NCI-H1092 treated with DMSO at 0.1 percent for 48 hours (cell line): ENCODE data around the gene CSE1L.
"Not testable (repeated sequence)": the region's sequence is repeated elsewhere in the genome, so short reads cannot be mapped to it uniquely, and the experiment has no call there.

Experiments used
- DNase-seq: peaks from one replicate; lab custom pipeline; 2025; lab: John Stamatoyannopoulos, UW

CSE1L gene, protein sequence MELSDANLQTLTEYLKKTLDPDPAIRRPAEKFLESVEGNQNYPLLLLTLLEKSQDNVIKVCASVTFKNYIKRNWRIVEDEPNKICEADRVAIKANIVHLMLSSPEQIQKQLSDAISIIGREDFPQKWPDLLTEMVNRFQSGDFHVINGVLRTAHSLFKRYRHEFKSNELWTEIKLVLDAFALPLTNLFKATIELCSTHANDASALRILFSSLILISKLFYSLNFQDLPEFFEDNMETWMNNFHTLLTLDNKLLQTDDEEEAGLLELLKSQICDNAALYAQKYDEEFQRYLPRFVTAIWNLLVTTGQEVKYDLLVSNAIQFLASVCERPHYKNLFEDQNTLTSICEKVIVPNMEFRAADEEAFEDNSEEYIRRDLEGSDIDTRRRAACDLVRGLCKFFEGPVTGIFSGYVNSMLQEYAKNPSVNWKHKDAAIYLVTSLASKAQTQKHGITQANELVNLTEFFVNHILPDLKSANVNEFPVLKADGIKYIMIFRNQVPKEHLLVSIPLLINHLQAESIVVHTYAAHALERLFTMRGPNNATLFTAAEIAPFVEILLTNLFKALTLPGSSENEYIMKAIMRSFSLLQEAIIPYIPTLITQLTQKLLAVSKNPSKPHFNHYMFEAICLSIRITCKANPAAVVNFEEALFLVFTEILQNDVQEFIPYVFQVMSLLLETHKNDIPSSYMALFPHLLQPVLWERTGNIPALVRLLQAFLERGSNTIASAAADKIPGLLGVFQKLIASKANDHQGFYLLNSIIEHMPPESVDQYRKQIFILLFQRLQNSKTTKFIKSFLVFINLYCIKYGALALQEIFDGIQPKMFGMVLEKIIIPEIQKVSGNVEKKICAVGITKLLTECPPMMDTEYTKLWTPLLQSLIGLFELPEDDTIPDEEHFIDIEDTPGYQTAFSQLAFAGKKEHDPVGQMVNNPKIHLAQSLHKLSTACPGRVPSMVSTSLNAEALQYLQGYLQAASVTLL

GRCh38 chr20:49046087-49046900 is at the start of gene CSE1L:
CSE1L (plus strand) TSS chr20:49046312; CDS start chr20:49058464, 12,152 bp downstream.
- peak; percentile 95 for DNase-seq

GRCh38 chr20:48999890-49000870 is 45.9 kb upstream of the CSE1L start:
- no peak for DNase-seq

GRCh38 chr20:49001741-49002140 is 44.4 kb upstream of the CSE1L start:
- no peak for DNase-seq

- DNase-seq = no peak
Observed at GRCh38 chr20:49006446-49006980, 39.6 kb upstream of the CSE1L start.

DNA sequence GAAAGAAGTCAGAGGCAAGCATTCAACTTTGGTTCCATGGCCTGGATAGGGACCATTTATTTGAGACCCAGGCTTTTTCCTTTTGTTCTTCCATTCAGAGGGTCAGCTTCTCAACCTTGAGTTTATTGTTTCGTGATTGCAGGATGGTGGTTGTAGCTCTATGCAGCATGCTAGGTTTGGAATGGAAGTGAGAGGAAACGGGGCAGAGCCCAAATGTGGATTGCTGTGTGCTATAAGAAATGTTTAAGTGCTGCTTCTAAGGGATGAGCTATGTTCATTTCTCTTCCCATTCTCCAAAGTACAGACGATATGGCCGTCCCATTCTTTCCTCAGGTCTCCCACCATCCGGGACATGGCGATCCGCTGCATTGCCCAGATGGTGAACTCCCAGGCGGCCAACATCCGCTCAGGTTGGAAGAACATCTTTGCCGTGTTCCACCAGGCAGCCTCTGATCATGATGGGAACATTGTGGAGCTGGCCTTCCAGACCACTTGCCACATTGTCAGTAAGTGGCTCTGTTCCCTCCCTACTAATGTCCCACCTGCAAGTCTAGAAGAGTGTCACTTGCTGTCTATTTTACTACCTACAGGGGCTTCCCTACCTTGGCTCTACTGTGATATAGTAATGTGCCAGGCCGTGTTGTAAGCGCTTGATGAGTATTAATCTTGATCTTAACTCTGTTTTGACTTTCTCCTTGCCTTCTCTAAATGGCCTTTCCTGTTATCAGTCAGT is 36.0 kb upstream of the CSE1L start:
- DNase-seq = no peak

DNA sequence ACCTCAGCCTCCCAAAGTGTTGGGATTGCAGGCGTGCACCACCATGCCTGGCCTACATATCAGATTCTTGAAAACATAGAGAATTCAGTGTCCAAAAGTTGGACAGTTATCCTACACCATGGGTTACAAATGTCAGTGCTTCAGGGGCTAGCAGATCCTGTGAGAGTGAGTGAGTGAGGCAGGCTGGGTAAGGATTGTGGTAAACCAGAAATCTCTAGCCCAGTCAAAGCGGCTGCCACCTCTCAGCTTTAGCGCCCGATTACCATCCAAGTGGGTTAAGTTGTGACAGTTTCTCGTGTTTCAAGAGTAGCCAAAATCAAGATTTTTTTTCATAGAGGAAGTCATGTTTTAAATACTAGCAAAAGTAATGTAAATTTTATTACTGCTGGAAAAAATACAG is 21.9 kb upstream of the CSE1L start:
- DNase-seq = no peak

DNA sequence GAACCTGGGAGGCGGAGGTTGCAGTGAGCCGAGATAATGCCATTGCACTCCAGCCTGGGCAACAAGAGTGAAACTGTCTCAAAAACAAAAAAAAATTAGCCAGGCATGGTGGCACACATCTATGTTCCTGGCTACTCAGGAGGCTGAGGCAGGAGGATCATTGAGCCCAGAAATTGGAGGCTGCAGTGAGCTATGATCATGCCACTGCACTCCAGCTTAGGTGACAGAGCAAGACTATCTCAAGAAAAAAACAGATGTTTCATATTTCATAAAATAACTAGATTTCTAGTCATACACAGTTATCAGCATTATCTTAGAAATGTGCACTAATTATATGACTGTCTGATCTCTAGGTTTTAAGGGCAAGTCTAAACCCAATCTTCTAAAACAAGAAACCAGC is 17.9 kb upstream of the CSE1L start:
- DNase-seq = not testable (repeated sequence)

GRCh38 chr20:49028684-49029083 is 17.4 kb upstream of the CSE1L start:
- no peak for DNase-seq

DNA sequence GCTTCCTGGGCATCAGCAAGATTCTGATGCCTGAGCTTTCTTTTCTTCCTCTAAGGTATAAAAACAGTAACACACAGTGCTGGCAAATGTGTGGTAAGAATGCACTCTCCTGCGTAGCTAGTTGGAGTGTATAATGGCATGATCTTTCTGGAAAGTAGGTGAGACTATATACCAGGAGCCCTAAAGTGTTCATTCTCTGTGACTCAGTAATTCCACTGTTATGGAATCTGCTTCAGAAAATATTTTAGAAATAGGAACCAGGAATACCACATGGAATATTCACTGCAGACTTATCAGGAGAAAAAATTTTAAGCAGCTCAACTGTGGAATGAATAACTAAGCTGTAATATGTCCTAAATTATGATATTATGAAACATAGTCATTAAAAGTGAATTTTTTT is 16.9 kb upstream of the CSE1L start:
- no peak for DNase-seq

DNA sequence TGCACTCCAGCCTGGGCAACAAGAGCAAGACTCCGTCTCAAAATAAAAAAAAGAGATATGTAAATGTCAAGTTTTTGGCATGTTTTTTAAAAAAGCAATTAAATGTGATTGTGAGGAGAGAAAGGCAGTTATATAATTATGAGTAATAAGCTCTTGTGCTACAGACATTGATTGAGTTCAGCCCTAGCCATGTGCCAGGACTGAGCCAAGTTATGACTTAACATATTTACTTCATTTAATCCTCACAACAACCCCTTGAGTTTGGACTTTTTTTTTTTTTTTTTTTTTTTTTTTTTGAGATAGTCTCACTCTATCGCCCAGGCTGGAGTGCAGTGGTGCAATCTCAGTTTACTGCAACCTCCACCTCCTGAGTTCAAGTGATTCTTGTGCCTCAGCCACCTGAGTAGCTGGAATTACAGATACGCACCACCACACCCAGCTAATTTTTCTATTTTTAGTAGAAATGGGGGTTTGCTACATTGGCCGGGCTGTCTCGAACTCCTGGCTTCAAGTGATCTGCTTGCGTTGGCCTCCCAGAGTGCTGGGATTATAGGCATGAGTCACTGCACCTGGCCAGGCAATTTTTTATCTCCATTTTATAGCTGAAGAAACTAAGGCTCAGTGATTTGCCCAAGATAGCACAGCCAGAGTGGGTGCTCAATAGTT is 15.0 kb upstream of the CSE1L start:
- DNase-seq = no peak

GRCh38 chr20:49032455-49032854 is 13.7 kb upstream of the CSE1L start:
- no peak for DNase-seq

- DNase-seq = no peak
Observed at GRCh38 chr20:49034070-49034732, 11.9 kb upstream of the CSE1L start.

DNA sequence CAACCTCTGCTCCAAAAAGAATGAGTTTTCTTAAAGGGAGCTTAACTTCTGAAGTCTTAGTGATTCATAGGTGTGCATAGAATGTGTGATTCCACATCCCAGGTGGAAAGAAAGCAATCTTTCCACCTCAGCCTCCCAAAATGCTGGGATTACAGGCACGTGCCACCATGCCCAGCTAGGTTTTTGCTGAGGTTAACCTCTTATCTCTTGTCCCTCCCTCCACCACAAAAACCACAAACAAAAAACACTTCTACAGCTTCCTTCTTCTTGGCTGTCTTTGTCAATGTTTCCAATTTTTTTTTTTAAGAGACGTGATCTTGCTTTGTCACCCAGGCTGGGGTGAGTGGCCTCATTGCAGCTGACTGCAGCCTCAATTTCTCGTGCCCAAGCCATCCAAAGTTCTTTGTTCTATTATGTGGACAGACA is 8.1 kb upstream of the CSE1L start:
- no peak for DNase-seq

DNA sequence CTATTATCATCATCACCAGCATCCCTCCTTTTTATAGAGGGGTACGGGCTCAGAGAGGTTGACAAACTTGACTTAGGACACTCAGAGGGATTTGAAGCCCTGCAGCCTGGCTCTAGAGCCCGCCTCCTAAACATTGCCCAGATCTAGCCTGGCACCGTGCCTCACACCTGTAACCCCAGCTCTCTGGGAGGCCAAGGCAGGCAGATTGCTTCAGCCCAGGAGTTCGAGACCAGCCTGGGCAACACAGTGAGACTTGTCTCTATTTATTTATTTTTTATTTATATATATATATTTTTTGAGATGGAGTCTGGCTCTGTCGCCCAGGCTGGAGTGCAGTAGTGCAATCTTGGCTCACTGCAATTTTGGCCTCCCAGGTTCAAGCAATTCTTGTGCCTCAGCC is 6.3 kb upstream of the CSE1L start:
- DNase-seq = no peak

GRCh38 chr20:49043000-49043399 is 3.1 kb upstream of the CSE1L start:
- DNase-seq = no peak

DNA sequence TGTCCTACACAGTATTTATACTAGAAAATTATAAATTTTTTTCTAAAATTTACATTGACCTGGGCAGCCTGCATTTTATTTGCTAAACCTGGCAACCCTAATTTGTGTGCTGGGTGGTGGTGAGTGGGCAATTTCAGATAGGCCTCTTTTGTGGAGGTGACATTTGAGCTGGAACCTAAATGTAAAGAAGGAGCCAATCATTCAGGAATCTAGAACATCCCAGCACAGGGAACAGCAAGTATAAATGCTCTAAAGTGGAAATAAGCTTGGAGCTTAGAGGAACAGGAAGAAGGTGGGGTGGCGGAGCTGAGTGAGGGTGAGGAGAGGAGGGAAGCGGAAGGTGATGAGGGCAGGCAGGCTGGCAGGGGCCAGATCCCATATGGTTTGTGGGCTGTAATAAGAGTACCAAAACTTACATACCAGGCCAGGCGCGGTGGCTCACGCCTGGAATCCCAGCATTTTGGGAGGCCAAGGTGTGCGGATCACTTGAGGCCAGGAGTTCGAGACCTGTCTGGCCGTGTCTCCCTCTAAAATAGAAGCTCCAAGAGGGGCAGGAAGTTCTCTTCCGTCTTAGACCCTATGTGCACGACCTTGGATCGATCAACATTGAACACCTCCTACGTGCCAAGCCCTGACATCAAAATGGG is 549 bp upstream of the CSE1L start:
- DNase-seq = peak; percentile 24

- DNase-seq = no peak
Observed at GRCh38 chr20:49052334-49052733, 6.2 kb downstream of the CSE1L start.

- no peak for DNase-seq
Observed at GRCh38 chr20:49054056-49054643, 8.0 kb downstream of the CSE1L start.
